Neural progenitor cell (in vitro differentiated cells): ENCODE data around the gene CDH13. TPM values are rescaled to one million over a fixed set of nuclear protein-coding genes. Genes with fewer than 3 reads are reported as not detected.

Source experiments
- DNase-seq: peaks from one replicate; pipeline ENCODE4 v3.0.0-alpha.2; 2016; ENCODE audit warnings: low spot score
- H2AFZ ChIP-seq: fragments of 200-600 bp; sonication (generic); replicated peaks from 2 replicates; pipeline ENCODE4 v1.6.1; 2016; ENCODE audit warnings: antibody characterized with exemption
- H3F3A ChIP-seq: fragments of 200-600 bp; sonication (generic); 2 replicates; pipeline ENCODE4 v1.6.1; 2016; ENCODE audit warnings: antibody characterized with exemption, low read depth
- H3K27ac ChIP-seq: fragments of 200-600 bp; sonication (generic); 2 replicates; pipeline ENCODE4 v1.5.1; 2016; ENCODE audit warnings: mild to moderate bottlenecking
- H3K27me3 ChIP-seq: fragments of 200-600 bp; sonication (generic); 2 replicates; pipeline ENCODE4 v1.6.1; 2016; ENCODE audit warnings: mild to moderate bottlenecking, moderate library complexity
- H3K36me3 ChIP-seq: fragments of 200-600 bp; sonication (generic); 2 replicates; pipeline ENCODE4 v1.5.1; 2016
- H3K4me1 ChIP-seq: fragments of 200-600 bp; sonication (generic); 2 replicates; pipeline ENCODE4 v1.6.1; 2016; ENCODE audit warnings: mixed run types
- H3K4me2 ChIP-seq: fragments of 200-600 bp; sonication (generic); 2 replicates; pipeline ENCODE4 v1.6.1; 2016
- H3K4me3 ChIP-seq: fragments of 200-600 bp; sonication (generic); 2 replicates; pipeline ENCODE4 v1.5.1; 2016
- H3K79me2 ChIP-seq: fragments of 200-600 bp; sonication (generic); 2 replicates; pipeline ENCODE4 v1.6.1; 2016; ENCODE audit warnings: low read depth
- H3K9ac ChIP-seq: fragments of 200-600 bp; sonication (generic); 2 replicates; pipeline ENCODE4 v1.6.1; 2016
- H3K9me3 ChIP-seq: fragments of 200-600 bp; sonication (generic); 2 replicates; pipeline ENCODE4 v1.5.1; 2016; ENCODE audit warnings: low read depth
- H4K20me1 ChIP-seq: fragments of 200-600 bp; sonication (generic); 2 replicates; pipeline ENCODE4 v1.6.1; 2016; ENCODE audit warnings: low read depth
- H3K27ac Mint-ChIP-seq: 3 replicates; pipeline ENCODE4 v1.8.0; 2021; ENCODE audit warnings: mixed read lengths
- H3K27me3 Mint-ChIP-seq: 2 replicates; pipeline ENCODE4 v1.8.0; 2022; ENCODE audit warnings: low read depth, mild to moderate bottlenecking, inconsistent platforms, moderate library complexity, mixed read lengths; ENCODE audit not compliant: insufficient read depth
- H3K36me3 Mint-ChIP-seq: 3 replicates; pipeline ENCODE4 v1.8.0; 2021; ENCODE audit warnings: mixed read lengths
- H3K4me1 Mint-ChIP-seq: 3 replicates; pipeline ENCODE4 v1.8.0; 2021; ENCODE audit warnings: mixed read lengths
- H3K4me3 Mint-ChIP-seq: 3 replicates; pipeline ENCODE4 v1.8.0; 2021; ENCODE audit warnings: mild to moderate bottlenecking, moderate library complexity, mixed read lengths
- H3K9me3 Mint-ChIP-seq: 3 replicates; pipeline ENCODE4 v1.8.0; 2020; ENCODE audit warnings: mixed read lengths
- EZH2 ChIP-seq: fragments of 200-600 bp; sonication (generic); IDR thresholded peaks from 2 replicates; pipeline ENCODE4 v1.6.1; 2017; ENCODE audit warnings: antibody characterized with exemption, mild to moderate bottlenecking, moderate library complexity
- EZH2phosphoT487 ChIP-seq: fragments of 200-600 bp; sonication (generic); IDR thresholded peaks from 2 replicates; pipeline ENCODE4 v1.6.1; 2017; ENCODE audit warnings: antibody characterized with exemption
- total RNA-seq: library from RNA; depleted of rRNA; stranded (reverse); fragments of >200 nt; gene quantifications from 2 replicates; pipeline ENCODE4 v1.2.3, GENCODE V29; 2015; ENCODE audit warnings: low replicate concordance
- TF ChIP-seq, protein P1 (sequence below): fragments of 200-600 bp; sonication (generic); IDR thresholded peaks from 2 replicates; pipeline ENCODE4 v1.5.1; 2017; ENCODE audit warnings: antibody characterized with exemption, mild to moderate bottlenecking

Gene CDH13
- total RNA-seq, 1 donor from 2014 or later = 3.0 TPM

- peaks cover 14% of the 10 kb centered on the region for H3K9me3 Mint-ChIP-seq
- Histone ChIP-seq H3K4me3 (no peak overlapping the region), H3K27ac (no peak overlapping the region), H3K9ac (no peak overlapping the region), H3K4me1 (no peaks in the 10 kb centered on the region), H3K27me3 (no peaks in the 10 kb centered on the region), H3K36me3 (no peaks in the 10 kb centered on the region), H3F3A (no peaks in the 10 kb centered on the region), H3K4me2 (no peak overlapping the region), H2AFZ (no peak overlapping the region), H3K79me2 (no peaks in the 10 kb centered on the region), H3K9me3 (no peaks in the 10 kb centered on the region), H4K20me1 (no peaks in the 10 kb centered on the region)
- H3K27ac Mint-ChIP-seq = no peak overlapping the region
- H3K36me3 Mint-ChIP-seq = no peaks in the 10 kb centered on the region
- no peak for TF ChIP-seq EZH2
- DNase-seq = no peak
- peaks cover 2% of the 10 kb centered on the region for H3K4me1 Mint-ChIP-seq
- no peak overlapping the region for H3K4me3 Mint-ChIP-seq
- peaks cover 4% of the 10 kb centered on the region for H3K27me3 Mint-ChIP-seq
Measured at GRCh38 chr16:83762141-83762991, 1135.6 kb downstream of the CDH13 start.

DNA sequence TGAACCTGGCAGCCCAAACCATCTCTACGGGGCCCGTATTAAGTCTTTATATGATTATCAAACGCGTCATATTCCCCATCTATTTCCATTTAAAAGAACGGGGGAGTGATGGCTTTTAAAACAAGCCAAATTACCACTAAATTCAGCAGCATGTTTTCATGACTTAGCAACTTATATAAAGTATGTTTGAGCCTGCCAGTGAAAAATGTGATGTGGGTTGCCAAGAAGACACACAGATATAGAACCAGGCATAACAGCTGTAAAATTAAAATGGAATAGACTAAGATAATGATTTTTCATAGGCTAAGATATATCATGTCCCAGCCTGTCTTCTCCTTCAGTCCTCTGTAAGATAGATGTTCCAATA, 1136.2 kb downstream of the CDH13 start:
- H3K9me3 ChIP-seq = no peaks in the 10 kb centered on the region
- no peak overlapping the region for H2AFZ ChIP-seq
- H3K9ac ChIP-seq = no peak overlapping the region
- H3K9me3 Mint-ChIP-seq = peaks cover 8% of the 10 kb centered on the region
- H4K20me1 ChIP-seq = no peaks in the 10 kb centered on the region
- H3K4me3 Mint-ChIP-seq = no peak overlapping the region
- peaks cover 2% of the 10 kb centered on the region for H3K4me1 Mint-ChIP-seq
- no peaks in the 10 kb centered on the region for H3K36me3 ChIP-seq
- H3K4me2 ChIP-seq = no peak overlapping the region
- no peak overlapping the region for H3K27ac ChIP-seq
- DNase-seq = no peak
- H3K4me1 ChIP-seq = no peaks in the 10 kb centered on the region
- H3F3A ChIP-seq = no peaks in the 10 kb centered on the region
- H3K27ac Mint-ChIP-seq = no peak overlapping the region
- no peaks in the 10 kb centered on the region for H3K79me2 ChIP-seq
- peaks cover 4% of the 10 kb centered on the region for H3K27me3 Mint-ChIP-seq
- no peaks in the 10 kb centered on the region for H3K27me3 ChIP-seq
- H3K4me3 ChIP-seq = no peak overlapping the region
- H3K36me3 Mint-ChIP-seq = no peaks in the 10 kb centered on the region
- TF ChIP-seq, protein P1, sequence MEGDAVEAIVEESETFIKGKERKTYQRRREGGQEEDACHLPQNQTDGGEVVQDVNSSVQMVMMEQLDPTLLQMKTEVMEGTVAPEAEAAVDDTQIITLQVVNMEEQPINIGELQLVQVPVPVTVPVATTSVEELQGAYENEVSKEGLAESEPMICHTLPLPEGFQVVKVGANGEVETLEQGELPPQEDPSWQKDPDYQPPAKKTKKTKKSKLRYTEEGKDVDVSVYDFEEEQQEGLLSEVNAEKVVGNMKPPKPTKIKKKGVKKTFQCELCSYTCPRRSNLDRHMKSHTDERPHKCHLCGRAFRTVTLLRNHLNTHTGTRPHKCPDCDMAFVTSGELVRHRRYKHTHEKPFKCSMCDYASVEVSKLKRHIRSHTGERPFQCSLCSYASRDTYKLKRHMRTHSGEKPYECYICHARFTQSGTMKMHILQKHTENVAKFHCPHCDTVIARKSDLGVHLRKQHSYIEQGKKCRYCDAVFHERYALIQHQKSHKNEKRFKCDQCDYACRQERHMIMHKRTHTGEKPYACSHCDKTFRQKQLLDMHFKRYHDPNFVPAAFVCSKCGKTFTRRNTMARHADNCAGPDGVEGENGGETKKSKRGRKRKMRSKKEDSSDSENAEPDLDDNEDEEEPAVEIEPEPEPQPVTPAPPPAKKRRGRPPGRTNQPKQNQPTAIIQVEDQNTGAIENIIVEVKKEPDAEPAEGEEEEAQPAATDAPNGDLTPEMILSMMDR = no peak
- TF ChIP-seq EZH2phosphoT487 (no peak), EZH2 (no peak)

GRCh38 chr16:83768986-83769385, 1142.2 kb downstream of the CDH13 start:
- H3K4me2 ChIP-seq = no peak overlapping the region

More at GRCh38 chr16:83768986-83769385, 1142.2 kb downstream of the CDH13 start:
- Mint-ChIP-seq H3K27me3 (peaks cover 2% of the 10 kb centered on the region), H3K4me3 (no peak overlapping the region), H3K27ac (no peak overlapping the region), H3K9me3 (no peaks in the 10 kb centered on the region), H3K36me3 (no peaks in the 10 kb centered on the region), H3K4me1 (peaks cover 10% of the 10 kb centered on the region)
- Histone ChIP-seq H3K4me3 (no peak overlapping the region), H2AFZ (no peak overlapping the region), H3F3A (no peaks in the 10 kb centered on the region), H3K27me3 (no peaks in the 10 kb centered on the region), H3K36me3 (no peaks in the 10 kb centered on the region), H4K20me1 (no peaks in the 10 kb centered on the region), H3K9me3 (no peaks in the 10 kb centered on the region), H3K79me2 (no peaks in the 10 kb centered on the region), H3K27ac (no peak overlapping the region), H3K9ac (no peak overlapping the region), H3K4me1 (peaks cover 5% of the 10 kb centered on the region)
- no peak for DNase-seq
- TF ChIP-seq, protein P1 = no peak
- no peak for TF ChIP-seq EZH2
- TF ChIP-seq EZH2phosphoT487 = no peak
